GM19023 (cell line): Measurements from ENCODE around the gene ARFGEF2.
"Not testable (repeated sequence)": the region's sequence is repeated elsewhere in the genome, so short reads cannot be mapped to it uniquely, and the experiment has no call there.

Experiments
- ATAC-seq: cut with Tn5 transposase; IDR thresholded peaks from one replicate; pipeline ENCODE4 v1.9.1; 2021; ENCODE audit warnings: mild to moderate bottlenecking, moderate library complexity; ENCODE audit not compliant: unreplicated experiment

Gene ARFGEF2

DNA sequence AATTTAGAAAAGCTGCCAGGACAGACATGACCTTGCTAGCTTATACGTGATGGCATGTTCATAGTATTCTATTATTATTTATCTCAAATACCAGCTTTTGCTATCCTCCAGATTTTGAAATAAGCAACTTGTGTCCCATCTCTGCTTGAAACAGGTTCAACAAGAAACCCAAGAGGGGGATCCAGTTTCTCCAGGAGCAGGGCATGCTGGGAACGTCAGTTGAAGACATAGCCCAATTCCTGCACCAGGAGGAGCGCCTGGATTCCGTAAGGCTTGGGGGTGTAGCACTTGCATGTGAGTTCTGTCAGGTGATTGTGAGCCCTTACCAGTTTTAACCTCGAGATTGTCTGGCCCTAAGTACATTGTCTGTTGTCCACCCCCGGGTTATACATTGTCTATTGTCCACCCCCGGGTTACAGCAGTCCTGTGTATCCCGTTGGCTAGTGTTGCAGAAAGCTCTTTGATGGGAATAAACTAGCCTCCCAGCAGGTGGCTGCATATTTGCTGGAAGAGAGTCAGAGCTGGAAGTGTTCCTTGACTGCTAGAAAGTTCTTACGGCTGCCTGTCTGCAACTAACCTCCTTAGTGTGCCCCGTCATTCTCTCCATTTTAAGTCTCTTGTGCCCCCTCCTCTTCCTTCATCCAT lies 63.2 kb downstream of the ARFGEF2 start:
- no peak for ATAC-seq

DNA sequence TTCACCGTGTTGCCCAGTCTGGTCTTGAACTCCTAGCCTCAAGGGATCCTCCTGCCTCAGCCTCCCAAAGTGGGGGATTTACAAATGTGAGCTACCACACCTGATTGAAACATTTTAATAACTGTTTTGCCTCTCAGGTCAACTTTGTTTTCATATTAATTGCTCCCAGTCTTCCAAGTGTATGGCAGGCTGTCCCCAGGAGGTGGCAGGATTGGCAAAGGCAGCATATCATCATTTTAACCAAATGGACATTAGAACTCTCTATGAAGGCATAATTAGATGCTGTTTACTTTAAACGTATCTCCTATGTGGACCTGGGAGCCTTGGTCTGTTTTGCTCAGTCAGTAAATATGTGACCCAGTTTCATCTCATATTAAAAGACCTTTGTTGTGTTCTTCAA lies 65.4 kb downstream of the ARFGEF2 start:
- no peak for ATAC-seq

DNA sequence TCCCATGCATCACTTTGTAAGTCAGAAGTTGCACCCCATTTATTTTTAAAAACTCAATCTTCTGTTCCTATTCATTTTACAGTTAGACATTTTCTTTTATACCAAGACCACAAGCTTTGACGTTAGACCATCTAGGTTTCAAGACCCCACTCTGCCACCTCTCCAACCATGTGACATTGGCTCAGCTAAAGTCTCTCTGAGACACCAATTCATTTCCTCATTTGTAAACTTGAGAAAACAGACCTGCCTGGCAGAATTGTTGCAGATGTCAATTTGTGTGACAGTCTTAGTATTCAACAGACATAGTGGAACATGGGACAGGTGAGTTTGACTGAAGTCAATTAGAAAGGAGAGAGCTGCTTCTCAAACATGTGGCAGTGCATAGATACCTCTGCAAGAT lies 69.0 kb downstream of the ARFGEF2 start:
- ATAC-seq, result no peak

DNA sequence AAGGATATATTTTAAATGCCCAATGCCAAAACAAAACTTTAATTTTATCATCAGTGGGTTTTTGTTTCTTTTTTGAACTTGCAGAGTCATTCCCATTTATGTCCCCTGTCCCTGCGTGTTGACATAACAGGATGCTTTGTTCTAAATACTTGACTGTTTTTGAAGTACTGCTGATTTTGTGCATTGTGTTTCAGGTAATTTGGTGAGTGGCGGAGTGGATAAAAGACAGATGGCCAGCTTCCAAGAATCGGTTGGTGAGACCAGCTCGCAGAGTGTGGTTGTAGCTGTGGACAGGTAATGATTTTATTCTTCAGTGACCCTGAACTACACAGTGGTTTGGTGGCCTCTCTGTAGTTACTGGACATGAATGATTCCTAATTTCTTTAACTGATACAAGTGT lies 74.1 kb downstream of the ARFGEF2 start:
- ATAC-seq, result no peak

DNA sequence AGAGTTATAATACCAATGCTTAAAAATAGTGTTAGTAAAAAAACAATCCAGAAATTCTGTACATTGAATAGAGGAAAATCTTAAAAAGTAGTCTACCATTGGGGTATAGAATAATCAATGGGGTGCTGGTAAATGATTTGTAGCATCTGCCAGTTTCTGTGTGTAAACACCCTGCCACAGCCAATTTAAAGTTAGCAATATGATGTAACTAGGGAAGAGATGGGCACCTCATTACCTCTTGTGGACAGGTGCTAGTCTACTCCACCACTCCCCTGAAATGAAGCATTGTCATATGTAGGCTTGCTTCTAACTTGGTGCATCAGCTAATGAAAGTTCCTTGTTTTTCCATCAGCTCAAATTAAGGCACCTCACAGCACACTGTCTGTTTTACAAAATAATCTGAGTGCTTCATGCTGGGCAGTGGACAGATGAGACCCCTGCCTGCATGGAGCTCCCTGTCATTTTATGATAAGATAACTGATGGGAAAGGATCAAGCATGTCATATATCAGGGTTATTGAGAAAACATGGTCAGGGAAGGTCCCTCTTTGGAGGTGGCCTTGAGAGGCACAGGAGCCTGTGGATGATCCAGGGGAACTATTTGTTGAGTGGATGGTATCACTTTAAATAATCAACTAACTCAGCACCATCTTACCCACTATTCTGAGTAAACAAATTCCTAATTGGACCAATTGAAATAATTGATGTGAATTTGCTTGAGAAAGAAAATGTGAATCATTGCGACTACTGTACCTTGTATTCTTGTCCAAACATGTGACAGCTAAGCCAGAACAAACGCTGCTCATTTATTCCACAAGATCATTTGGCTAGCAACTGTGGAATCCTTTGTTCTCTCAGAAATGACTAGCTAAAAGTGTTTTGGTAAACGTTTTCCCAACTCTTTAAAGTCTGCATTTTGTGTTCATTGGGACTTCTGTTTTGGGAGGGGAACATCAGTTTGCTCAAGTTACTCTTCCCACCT lies 78.7 kb downstream of the ARFGEF2 start:
- no peak for ATAC-seq

DNA sequence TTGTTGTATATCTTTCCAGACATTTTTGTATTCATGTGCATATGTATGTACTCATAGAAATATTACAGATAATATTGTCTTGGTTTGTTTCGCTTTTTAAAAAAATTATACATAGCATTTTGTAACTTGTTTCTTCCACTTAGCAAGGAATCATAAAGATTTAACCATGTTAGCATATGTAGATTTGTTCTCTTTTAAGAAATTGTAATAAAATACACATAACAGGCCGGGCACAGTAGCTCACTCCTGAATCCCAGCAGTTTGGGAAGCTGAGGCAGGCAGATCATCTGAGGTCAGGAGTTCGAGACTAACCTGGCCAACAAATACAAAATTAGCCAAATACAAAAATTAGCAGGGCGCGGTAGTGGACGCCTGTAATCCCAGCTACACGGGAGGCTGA lies 80.2 kb downstream of the ARFGEF2 start:
- no peak for ATAC-seq

DNA sequence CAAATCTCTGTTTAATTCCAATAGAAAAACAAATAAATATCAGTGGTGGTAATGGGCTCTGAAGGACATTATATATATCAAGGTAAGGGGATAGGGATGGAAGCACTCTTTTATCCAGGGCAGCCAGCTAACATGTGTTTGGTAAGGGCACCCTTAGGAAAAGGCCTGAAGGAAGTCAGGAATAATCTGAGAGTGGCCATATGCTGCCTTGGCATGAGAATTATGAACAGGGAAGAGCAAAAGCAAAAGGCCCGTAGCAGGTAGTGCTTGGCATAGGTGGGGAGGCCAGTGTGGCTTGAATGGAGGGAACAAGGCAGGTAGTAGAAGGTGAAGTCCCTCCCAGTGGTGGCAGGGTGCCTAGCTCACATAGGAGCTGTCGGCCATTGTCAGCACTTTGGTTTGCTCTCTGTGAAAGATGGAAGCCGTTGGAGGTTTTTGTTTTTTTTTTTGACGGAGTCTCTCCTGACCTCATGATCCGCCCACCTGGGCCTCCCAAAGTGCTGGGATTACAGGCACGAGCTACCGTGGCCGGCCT lies 85.0 kb downstream of the ARFGEF2 start:
- no peak for ATAC-seq

DNA sequence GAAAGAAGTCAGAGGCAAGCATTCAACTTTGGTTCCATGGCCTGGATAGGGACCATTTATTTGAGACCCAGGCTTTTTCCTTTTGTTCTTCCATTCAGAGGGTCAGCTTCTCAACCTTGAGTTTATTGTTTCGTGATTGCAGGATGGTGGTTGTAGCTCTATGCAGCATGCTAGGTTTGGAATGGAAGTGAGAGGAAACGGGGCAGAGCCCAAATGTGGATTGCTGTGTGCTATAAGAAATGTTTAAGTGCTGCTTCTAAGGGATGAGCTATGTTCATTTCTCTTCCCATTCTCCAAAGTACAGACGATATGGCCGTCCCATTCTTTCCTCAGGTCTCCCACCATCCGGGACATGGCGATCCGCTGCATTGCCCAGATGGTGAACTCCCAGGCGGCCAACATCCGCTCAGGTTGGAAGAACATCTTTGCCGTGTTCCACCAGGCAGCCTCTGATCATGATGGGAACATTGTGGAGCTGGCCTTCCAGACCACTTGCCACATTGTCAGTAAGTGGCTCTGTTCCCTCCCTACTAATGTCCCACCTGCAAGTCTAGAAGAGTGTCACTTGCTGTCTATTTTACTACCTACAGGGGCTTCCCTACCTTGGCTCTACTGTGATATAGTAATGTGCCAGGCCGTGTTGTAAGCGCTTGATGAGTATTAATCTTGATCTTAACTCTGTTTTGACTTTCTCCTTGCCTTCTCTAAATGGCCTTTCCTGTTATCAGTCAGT lies 88.6 kb downstream of the ARFGEF2 start:
- ATAC-seq, result no peak

DNA sequence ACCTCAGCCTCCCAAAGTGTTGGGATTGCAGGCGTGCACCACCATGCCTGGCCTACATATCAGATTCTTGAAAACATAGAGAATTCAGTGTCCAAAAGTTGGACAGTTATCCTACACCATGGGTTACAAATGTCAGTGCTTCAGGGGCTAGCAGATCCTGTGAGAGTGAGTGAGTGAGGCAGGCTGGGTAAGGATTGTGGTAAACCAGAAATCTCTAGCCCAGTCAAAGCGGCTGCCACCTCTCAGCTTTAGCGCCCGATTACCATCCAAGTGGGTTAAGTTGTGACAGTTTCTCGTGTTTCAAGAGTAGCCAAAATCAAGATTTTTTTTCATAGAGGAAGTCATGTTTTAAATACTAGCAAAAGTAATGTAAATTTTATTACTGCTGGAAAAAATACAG lies 102.7 kb downstream of the ARFGEF2 start:
- no peak for ATAC-seq

DNA sequence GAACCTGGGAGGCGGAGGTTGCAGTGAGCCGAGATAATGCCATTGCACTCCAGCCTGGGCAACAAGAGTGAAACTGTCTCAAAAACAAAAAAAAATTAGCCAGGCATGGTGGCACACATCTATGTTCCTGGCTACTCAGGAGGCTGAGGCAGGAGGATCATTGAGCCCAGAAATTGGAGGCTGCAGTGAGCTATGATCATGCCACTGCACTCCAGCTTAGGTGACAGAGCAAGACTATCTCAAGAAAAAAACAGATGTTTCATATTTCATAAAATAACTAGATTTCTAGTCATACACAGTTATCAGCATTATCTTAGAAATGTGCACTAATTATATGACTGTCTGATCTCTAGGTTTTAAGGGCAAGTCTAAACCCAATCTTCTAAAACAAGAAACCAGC lies 106.7 kb downstream of the ARFGEF2 start:
- not testable (repeated sequence) for ATAC-seq

DNA sequence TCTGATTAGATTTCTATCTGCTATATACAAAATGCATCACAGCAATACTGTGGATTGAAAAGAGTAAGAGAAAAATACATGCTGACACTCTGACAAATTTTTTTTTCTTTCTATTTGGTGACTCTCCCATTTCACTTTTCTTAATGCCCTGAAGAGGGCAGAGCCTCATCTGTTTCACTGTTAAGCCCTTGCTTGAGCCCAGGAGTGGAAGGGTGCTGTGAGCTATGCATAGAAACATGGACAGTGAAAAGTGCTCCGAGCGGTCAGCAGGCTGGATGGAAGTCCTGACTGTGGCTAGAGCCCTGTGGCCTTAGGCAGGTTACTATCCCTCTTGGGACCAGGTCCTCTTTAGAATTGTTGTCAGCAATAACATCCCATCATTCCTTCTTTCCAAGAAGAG lies 107.2 kb downstream of the ARFGEF2 start:
- no peak for ATAC-seq

DNA sequence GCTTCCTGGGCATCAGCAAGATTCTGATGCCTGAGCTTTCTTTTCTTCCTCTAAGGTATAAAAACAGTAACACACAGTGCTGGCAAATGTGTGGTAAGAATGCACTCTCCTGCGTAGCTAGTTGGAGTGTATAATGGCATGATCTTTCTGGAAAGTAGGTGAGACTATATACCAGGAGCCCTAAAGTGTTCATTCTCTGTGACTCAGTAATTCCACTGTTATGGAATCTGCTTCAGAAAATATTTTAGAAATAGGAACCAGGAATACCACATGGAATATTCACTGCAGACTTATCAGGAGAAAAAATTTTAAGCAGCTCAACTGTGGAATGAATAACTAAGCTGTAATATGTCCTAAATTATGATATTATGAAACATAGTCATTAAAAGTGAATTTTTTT lies 107.7 kb downstream of the ARFGEF2 start:
- ATAC-seq, result no peak

DNA sequence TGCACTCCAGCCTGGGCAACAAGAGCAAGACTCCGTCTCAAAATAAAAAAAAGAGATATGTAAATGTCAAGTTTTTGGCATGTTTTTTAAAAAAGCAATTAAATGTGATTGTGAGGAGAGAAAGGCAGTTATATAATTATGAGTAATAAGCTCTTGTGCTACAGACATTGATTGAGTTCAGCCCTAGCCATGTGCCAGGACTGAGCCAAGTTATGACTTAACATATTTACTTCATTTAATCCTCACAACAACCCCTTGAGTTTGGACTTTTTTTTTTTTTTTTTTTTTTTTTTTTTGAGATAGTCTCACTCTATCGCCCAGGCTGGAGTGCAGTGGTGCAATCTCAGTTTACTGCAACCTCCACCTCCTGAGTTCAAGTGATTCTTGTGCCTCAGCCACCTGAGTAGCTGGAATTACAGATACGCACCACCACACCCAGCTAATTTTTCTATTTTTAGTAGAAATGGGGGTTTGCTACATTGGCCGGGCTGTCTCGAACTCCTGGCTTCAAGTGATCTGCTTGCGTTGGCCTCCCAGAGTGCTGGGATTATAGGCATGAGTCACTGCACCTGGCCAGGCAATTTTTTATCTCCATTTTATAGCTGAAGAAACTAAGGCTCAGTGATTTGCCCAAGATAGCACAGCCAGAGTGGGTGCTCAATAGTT lies 109.6 kb downstream of the ARFGEF2 start:
- ATAC-seq, result no peak

DNA sequence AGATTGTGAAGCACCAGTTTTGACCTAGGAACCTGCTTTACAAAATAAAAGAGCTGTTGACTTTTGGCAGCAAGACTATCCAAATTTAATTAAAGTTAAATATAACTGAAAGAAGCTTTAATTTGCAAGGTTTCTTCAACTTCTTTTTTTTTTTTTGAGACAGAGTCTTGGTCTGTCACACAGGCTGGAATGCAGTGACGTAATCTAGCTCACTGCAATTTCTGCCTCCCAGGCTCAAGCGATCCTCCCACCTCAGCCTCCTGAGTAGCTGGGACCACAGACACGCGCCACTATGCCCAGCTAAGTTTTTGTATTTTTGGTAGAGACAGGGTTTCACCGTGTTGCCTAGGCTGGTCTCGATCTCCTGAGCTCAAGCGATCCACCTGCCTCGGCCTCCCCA lies 110.9 kb downstream of the ARFGEF2 start:
- no peak for ATAC-seq

DNA sequence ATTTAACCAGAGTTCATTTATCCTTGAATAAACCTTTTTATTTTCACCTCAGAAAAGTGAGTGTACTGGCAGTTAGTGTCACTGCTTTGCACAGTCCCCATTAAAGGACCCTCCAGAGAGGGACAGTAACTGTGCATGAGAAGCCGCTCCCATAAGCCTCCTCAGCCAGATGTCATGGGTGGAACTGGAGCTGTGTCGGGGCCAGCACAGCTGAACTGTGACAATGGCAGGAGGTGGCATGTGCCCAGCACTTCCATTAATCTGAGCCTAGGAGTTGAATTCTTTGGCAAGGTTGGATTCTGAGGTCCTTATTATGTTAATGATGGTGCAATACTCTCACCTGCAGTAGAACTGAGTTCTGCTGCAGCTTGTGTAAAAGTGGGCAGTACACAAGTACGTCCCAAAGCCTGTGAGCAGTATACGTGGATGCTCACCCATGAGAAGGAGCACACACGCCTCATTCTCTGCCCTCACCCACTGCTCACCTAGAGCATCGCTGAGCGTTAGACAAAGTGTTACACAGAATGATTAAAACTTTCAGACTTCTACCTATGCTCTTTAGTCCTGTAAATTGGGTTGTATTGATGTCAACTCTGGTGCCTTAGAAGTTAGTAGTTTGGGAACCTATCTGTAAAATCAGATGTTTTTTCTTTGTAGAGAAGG lies 112.7 kb downstream of the ARFGEF2 start:
- ATAC-seq, result no peak

DNA sequence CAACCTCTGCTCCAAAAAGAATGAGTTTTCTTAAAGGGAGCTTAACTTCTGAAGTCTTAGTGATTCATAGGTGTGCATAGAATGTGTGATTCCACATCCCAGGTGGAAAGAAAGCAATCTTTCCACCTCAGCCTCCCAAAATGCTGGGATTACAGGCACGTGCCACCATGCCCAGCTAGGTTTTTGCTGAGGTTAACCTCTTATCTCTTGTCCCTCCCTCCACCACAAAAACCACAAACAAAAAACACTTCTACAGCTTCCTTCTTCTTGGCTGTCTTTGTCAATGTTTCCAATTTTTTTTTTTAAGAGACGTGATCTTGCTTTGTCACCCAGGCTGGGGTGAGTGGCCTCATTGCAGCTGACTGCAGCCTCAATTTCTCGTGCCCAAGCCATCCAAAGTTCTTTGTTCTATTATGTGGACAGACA lies 116.5 kb downstream of the ARFGEF2 start:
- ATAC-seq, result no peak

DNA sequence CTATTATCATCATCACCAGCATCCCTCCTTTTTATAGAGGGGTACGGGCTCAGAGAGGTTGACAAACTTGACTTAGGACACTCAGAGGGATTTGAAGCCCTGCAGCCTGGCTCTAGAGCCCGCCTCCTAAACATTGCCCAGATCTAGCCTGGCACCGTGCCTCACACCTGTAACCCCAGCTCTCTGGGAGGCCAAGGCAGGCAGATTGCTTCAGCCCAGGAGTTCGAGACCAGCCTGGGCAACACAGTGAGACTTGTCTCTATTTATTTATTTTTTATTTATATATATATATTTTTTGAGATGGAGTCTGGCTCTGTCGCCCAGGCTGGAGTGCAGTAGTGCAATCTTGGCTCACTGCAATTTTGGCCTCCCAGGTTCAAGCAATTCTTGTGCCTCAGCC lies 118.3 kb downstream of the ARFGEF2 start:
- no peak for ATAC-seq

DNA sequence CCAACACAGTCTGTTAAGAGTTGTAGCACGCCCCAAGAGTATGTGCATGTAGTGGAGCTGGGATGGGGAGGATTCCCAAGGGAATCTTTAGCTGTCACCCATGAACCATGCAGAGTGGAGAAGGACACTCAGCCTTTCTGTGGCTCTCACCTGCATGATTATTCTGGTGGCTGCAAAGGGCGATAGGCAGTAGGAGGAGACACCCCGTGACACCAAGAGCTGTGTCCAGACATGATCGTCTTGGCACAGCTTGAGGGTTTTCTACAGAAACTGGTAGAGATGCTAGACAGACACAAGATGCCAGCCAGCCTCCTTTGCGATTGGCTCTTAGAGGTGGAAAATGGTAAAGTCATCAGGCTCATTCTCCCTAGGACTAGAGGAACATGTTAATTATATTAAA lies 121.5 kb downstream of the ARFGEF2 start:
- ATAC-seq, result no peak

DNA sequence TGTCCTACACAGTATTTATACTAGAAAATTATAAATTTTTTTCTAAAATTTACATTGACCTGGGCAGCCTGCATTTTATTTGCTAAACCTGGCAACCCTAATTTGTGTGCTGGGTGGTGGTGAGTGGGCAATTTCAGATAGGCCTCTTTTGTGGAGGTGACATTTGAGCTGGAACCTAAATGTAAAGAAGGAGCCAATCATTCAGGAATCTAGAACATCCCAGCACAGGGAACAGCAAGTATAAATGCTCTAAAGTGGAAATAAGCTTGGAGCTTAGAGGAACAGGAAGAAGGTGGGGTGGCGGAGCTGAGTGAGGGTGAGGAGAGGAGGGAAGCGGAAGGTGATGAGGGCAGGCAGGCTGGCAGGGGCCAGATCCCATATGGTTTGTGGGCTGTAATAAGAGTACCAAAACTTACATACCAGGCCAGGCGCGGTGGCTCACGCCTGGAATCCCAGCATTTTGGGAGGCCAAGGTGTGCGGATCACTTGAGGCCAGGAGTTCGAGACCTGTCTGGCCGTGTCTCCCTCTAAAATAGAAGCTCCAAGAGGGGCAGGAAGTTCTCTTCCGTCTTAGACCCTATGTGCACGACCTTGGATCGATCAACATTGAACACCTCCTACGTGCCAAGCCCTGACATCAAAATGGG lies 124.1 kb downstream of the ARFGEF2 start:
- ATAC-seq, result no peak
